ENCODE data around the gene ST6GALNAC3. TPM values are rescaled to one million over a fixed set of nuclear protein-coding genes. Genes with fewer than 3 reads are reported as not detected.
A peak's percentile ranks its signal among the peaks of the same experiment; 100 is the strongest.

Gene ST6GALNAC3
- total RNA-seq, 1 experiment from 2014 or later = 1.9 TPM

DNA sequence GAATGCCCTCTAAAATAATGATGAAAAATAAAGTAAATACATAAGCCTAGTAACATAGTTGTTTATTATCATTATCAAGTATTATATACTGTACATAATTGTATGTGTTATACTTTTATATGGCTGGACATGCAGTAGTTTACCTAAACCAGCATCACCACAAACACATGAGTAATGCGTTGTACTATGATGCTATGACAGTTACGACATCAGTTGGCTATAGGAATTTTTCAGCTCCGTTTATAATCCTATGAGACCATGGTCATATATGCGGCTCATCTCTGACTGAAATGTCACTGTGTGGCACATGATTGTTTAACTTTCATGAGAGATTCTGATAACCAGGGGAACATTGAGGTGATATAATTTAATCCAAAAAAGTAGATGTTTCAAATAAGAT lies 352.1 kb downstream of the ST6GALNAC3 start:
- no peak for DNase-seq (ENCODE audit: low spot score)

DNA sequence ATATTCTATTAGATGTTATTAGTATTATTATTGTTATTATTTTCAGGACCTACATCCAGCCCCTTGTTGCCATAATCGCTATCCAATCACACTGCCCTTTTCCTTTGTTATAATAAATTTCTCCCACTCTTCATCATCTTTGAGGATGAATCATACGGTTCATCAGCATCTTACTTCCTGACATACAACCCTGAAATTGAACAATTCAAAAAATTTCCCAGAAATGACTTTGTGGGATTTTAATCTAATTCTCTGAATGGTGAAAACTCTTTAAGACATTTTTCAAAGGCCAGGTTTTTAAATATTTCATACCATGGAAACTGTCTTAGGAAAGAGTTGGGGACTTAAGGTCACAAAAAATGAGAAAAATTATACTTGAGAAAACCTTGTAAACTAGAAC lies 353.5 kb downstream of the ST6GALNAC3 start:
- no peak for DNase-seq (ENCODE audit: low spot score)

GRCh38 chr1:76430531-76430930 lies 356.0 kb downstream of the ST6GALNAC3 start:
- no peak for DNase-seq (ENCODE audit: low spot score)

DNA sequence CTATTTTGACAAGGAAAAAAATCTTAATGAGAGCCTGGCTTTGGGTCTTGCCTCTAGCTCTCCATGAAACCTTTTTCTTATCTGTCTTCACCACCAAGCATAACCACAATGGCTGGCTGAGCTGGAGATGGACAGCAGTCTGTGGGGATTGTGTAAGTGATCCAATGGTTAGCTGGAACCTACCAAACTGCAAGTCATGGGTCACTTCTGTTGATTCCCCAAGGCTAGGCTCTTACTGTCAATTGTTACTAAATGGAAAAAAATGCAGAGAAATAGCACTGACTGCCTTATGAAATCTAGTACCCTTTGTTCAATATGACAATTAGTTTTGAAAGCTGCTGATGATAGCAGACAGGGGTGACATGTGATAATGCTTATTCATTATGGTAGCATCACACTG lies 359.0 kb downstream of the ST6GALNAC3 start:
- no peak for DNase-seq (ENCODE audit: low spot score)

DNA sequence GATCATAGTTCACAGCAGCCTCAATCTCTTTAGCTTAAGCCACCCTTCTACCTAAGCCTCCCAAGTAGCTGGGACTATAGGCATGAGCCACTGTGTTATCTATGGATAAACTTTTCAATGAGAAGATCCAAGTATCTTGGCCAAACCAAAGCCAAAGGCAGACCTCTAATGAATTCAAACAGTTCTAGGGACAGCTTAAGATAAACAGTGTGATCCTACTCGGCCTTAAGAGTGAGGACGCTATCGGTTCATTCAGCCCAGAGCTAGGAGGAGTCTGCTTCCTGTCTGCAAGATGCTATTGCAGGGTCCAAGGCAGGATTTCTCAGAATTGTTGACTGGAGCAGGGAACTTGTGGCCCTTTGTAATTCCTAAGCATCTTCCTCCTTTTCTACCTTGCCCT lies 368.7 kb downstream of the ST6GALNAC3 start:
- no peak for DNase-seq (ENCODE audit: low spot score)

DNA sequence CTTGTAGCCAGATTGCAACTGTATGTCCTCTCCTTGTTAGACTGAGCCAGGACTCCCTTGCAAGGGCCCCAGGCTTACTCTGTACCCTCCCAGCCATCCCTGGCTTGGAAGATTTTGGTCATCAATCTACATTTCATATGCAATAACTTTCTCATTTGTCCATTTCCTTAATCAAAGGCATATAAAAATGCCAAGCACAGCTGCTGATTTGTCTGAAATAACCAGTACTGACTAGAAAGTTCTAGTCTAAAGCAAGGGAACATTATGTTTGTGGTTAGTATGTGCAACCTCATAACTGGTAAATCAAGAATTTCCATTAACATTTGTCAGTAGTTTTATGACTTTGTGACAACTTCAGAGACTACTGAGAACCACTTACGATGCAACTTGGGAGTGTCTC lies 370.2 kb downstream of the ST6GALNAC3 start:
- no peak for DNase-seq (ENCODE audit: low spot score)

GRCh38 chr1:76450229-76450628 lies 375.7 kb downstream of the ST6GALNAC3 start:
- DNase-seq (ENCODE audit: low spot score) = no peak

DNA sequence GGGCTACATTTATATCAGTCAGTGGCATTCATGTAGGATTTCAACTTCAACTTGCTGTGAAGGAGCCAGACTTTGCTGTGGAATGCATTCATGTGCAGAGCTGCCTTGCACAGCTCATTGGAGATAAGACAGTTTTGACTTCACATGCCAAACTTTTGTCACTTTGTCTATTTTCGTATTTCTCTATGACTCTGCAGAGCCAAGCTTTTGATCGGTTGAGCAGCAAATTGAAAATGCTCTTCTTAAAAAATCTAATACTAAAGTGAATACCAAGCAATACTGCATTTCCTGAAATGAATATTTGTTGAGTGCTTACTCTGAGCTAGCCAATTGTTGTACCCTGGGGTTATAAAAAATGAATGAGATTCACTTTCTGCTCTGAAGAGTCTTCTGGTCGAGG lies 388.7 kb downstream of the ST6GALNAC3 start:
- no peak for DNase-seq (ENCODE audit: low spot score)

DNA sequence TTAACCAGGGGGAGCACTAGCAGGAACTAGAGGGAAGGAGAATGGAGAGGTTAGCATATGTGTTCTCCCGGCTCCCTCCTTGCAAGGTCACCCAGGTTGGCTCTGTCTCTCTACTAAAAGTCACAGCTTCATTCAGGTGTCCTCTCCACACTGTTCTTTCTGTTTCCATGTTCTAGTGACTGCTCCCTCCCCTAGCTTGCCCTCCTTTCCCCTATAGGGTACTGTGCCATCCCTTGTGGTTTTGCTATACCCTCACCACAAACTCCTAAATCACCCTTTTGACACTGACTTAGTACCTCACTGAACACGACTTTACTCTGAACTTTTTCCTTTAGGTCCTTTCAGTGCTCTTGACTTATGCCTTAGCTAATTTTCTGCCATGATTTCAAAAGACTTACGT lies 389.3 kb downstream of the ST6GALNAC3 start:
- DNase-seq (ENCODE audit: low spot score) = no peak

DNA sequence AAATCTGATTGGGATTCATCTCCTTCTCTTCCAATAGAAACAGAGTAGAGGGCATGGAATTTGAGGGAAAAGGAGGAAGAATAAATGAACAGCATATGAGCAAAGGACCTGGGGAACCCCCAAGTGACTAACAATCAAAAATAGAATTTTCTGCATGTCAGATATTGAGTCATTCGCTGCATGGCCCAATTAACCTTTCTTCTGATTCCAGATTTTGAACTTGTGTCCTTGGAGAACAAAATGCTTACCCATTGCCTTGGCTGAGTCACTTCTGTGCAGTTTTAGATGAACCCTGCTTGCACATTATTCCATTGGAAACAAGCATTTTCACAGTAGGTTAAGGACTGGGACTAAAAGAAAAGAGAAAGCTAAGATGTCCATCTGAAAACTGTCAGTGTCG lies 390.5 kb downstream of the ST6GALNAC3 start:
- DNase-seq (ENCODE audit: low spot score) = peak; percentile 46

GRCh38 chr1:76470166-76470565 lies 395.6 kb downstream of the ST6GALNAC3 start:
- no peak for DNase-seq (ENCODE audit: low spot score)

- no peak for DNase-seq (ENCODE audit: low spot score)
These were observed 397.0 kb downstream of the ST6GALNAC3 start for GRCh38 chr1:76471536-76471935.

DNA sequence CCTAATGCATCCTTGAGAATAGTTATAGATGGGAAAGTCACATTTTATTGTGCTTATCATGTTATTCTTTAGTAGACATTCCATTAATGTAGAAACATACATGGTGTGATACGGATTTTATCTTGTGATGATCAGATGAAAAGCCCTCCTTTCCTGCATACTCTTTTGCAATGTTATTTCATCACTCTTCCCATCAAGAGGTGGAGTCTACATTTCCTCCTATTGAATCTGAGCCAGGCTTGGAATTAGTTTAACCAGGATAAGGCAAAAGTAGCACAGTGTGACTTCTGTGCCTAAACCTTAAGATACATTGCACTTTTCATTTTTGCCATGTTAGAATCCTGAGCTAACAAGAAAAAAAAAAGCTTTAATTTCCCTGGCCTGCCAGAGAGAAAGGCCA lies 399.0 kb downstream of the ST6GALNAC3 start:
- DNase-seq (ENCODE audit: low spot score) = no peak

- no peak for DNase-seq (ENCODE audit: low spot score)
These were observed 400.4 kb downstream of the ST6GALNAC3 start for GRCh38 chr1:76474922-76475321.

GRCh38 chr1:76477156-76477555 lies 402.6 kb downstream of the ST6GALNAC3 start:
- no peak for DNase-seq (ENCODE audit: low spot score)

DNA sequence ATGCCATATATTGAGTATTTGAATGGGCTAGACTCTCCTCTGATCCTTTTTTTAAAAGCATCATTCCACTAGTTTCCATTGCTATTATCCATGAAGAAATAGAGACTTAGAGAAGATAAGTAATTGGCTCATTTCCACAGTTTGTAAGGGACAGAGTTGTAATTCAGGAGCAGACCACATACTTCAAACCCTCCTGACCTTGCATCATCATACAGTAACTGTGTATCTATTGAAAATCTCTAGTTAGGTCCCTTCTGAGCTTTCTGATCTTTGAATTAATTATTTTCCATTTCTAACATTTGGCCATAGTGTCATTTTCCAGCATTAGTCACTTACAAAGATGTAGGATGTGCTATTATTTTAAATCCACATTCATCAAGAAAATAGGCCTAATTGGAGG lies 406.3 kb downstream of the ST6GALNAC3 start:
- DNase-seq (ENCODE audit: low spot score) = no peak

DNA sequence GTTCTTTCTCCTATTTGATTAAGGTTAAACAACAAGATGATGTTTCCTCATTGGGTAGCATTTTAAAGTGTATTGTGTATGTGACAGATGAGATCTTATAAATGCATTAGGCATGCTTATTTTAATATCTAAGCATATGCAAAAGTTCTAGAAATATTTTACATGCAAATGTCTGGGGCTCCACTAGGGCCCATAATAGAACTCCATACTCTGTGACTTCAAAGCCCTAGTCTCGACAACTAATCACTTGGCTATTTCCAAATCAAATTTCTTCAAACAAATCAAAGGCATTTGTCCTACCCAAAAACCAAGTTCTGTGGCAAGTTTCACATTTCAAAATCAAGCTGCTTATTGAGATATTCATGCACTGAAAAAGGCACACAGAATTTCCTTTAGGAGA lies 407.1 kb downstream of the ST6GALNAC3 start:
- DNase-seq (ENCODE audit: low spot score) = no peak

- no peak for DNase-seq (ENCODE audit: low spot score)
These were observed 407.7 kb downstream of the ST6GALNAC3 start for GRCh38 chr1:76482272-76482671.

GRCh38 chr1:76491737-76492136 lies 417.2 kb downstream of the ST6GALNAC3 start:
- no peak for DNase-seq (ENCODE audit: low spot score)

GRCh38 chr1:76492752-76493430 lies 418.3 kb downstream of the ST6GALNAC3 start:
- no peak for DNase-seq (ENCODE audit: low spot score)

DNA sequence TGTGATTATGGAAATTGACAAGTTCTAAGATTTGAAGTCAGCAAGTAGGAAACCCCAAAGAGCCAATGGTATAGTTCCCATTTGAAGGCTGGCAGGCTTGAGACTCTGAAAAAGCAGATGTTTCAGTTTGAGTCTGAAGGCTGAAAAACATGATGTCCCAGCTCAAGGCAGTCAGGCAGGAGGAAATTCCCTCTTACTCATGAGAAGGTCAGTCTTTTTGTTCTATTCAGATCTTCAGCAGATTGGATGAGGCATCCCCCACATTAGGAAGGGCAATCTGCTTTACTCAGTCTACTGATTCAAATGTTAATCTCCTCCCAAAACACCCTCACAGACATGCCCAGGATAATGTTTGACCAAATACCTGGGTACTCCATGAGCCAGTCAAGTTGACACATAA lies 420.3 kb downstream of the ST6GALNAC3 start:
- no peak for DNase-seq (ENCODE audit: low spot score)

- DNase-seq (ENCODE audit: low spot score) = no peak
These were observed 422.3 kb downstream of the ST6GALNAC3 start for GRCh38 chr1:76496871-76497270.

DNA sequence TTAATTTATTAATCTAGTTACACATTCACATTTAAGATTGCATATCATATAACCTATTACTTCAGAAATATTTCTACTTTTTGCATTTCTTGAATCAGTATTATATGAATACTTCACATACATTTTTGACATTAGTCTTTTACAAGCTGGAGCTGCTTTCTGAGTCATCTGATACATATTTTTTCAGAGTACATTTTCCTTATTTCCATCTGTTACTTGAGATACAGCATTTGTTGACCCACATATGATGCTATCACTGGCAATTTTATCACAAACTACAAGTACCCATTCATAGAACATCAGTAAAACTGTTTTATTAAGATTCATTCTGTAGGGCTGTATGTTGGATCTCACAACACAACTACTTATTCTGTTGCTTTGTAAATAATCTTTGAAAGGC lies 425.6 kb downstream of the ST6GALNAC3 start:
- no peak for DNase-seq (ENCODE audit: low spot score)

DNA sequence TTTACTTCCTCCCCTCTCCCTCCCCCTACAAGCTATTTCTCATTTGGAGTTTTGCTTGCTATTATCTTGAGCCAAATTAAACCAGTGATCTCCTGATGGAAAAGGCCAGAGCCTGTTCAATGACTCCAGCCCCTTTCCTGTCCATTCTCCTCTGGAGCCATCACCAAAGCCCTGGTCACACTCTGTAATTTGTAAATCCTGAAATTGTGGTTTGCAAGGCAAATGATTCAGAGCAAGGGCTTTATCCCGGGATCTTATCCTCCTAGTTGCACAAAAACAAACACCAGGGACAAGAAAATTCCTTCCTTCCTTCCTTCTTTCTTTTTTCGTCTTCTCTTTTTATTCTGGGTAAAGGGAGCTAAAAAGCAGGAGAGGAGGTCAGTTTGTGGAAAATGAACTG lies 426.6 kb downstream of the ST6GALNAC3 start:
- DNase-seq (ENCODE audit: low spot score) = no peak

Measured in A172 (cell line).